GM20431 (cell line): ENCODE data around the gene FAS.

ENCODE experiments used
- in situ Hi-C: fragments of 300-500 bp; cut with MseI, MboI; formaldehyde crosslinking; loops from one replicate; pipeline ENCODE4 v1.15.0; 2020; ENCODE audit warnings: low sequenced_read_pairs; ENCODE audit not compliant: unreplicated experiment

The FAS gene

GRCh38 chr10:89025453-89025852, 34.9 kb downstream of the FAS start:
- in situ Hi-C loops, result loop anchor here (10.0 kb wide), 2 partner anchors 91 to 179 kb away; partner anchors contain the start of gene CH25H

GRCh38 chr10:89029181-89029580, 38.6 kb downstream of the FAS start:
- in situ Hi-C loops, result loop anchor here (10.0 kb wide), 2 partner anchors 94 to 176 kb away; partner anchors contain the start of gene CH25H

- in situ Hi-C loops, result loop anchor here (10.0 kb wide), 2 partner anchors 95 to 175 kb away; partner anchors contain the start of gene CH25H
Measured at GRCh38 chr10:89029785-89030437, 39.3 kb downstream of the FAS start.

GRCh38 chr10:89030791-89031190, 40.2 kb downstream of the FAS start:
- in situ Hi-C loops, result no loop called here

- in situ Hi-C loops, result no loop called here
Measured at GRCh38 chr10:89032141-89032891, 41.7 kb downstream of the FAS start.

- in situ Hi-C loops, result no loop called here
Measured at GRCh38 chr10:89035461-89035860, 44.9 kb downstream of the FAS start.

GRCh38 chr10:89037096-89037495, 46.5 kb downstream of the FAS start:
- in situ Hi-C loops, result no loop called here

GRCh38 chr10:89042562-89042961, 52.0 kb downstream of the FAS start:
- in situ Hi-C loops, result no loop called here

- in situ Hi-C loops, result no loop called here
Measured at GRCh38 chr10:89043052-89043451, 52.5 kb downstream of the FAS start.

GRCh38 chr10:89047397-89047796, 56.8 kb downstream of the FAS start:
- in situ Hi-C loops, result no loop called here

- in situ Hi-C loops, result no loop called here
Measured at GRCh38 chr10:89051593-89051992, 61.0 kb downstream of the FAS start.

GRCh38 chr10:89053555-89053954, 63.0 kb downstream of the FAS start:
- in situ Hi-C loops, result no loop called here

GRCh38 chr10:89055159-89055558, 64.6 kb downstream of the FAS start:
- in situ Hi-C loops, result no loop called here

- in situ Hi-C loops, result no loop called here
Measured at GRCh38 chr10:89062861-89063260, 72.3 kb downstream of the FAS start.

GRCh38 chr10:89063465-89063864, 72.9 kb downstream of the FAS start:
- in situ Hi-C loops, result no loop called here

GRCh38 chr10:89064748-89065147, 74.2 kb downstream of the FAS start:
- in situ Hi-C loops, result no loop called here
